Pancreas (tissue), 10 donors: Measurements from ENCODE around the gene GPRIN2. TPM values are rescaled to one million over a fixed set of nuclear protein-coding genes. Genes with fewer than 3 reads are reported as not detected.
"Not testable (repeated sequence)": the region's sequence is repeated elsewhere in the genome, so short reads cannot be mapped to it uniquely, and the experiment has no call there.

Source experiments
- ATAC-seq, 4 donors: fragments of 200-7000 bp; cut with Tn5 transposase; one replicate each; pipeline versions ENCODE4 v1.8.0 to v1.9.1; 2020; ENCODE audit warnings: mild to moderate bottlenecking in 4 of 4, moderate library complexity in 4 of 4
- DNase-seq, 6 donors: peaks; one replicate each; pipeline ENCODE4 v3.0.0-alpha.2; 2020
- FAIRE-seq: peaks from 2 replicates; lab custom pipeline; 2012; peaks lifted over from hg19 to GRCh38; lab: Jason Lieb, UNC
- H3K27ac ChIP-seq, 4 donors: fragments of 200-600 bp; sonication (generic); 1 replicate in 3 of 4; 2 replicates in 1 of 4; pipeline versions ENCODE4 v1.5.0 to v1.8.0; 2020
- H3K27me3 ChIP-seq, 4 donors: fragments of 200-600 bp; one replicate each; pipeline ENCODE4 v1.8.0; 2021
- H3K36me3 ChIP-seq, 3 donors: fragments of 200-600 bp; sonication (generic) in 1 of 3; one replicate each; pipeline versions ENCODE4 v1.5.0 to v1.8.0; 2020 to 2021
- H3K4me1 ChIP-seq, 3 donors: fragments of 200-600 bp; one replicate each; pipeline ENCODE4 v1.8.0; 2021
- H3K4me3 ChIP-seq, 4 donors: fragments of 200-600 bp; sonication (generic) in 2 of 4; one replicate each; pipeline versions ENCODE4 v1.5.0 to v1.8.0; 2020 to 2021
- H3K9me3 ChIP-seq, 4 donors: fragments of 200-600 bp; one replicate each; pipeline ENCODE4 v1.8.0; 2021
- WGBS, 2 donors: extraction: QIAGEN DNeasy Blood & Tissue Kit; methylation state at CpG; one replicate each; pipeline ENCODE4 v1.1.7; 2013; 5-methylcytosine and 5-hydroxymethylcytosine counted together
- intact Hi-C, 3 donors: fragments of 100-400 bp; cut with DNase I; formaldehyde crosslinking; loops; one replicate each; pipeline versions ENCODE4 v1.11.1 to v1.14.2; 2022
- polyA plus RNA-seq, 2 donors: library from polyadenylated mRNA; stranded (reverse); fragments of 200-250 nt; gene quantifications; one replicate each; pipeline ENCODE4 v1.2.3, GENCODE V29; 2013
- total RNA-seq, 6 donors: library from RNA; stranded (reverse); fragmentation: NEBNext Ultra II Directional in 4 of 6; extraction: Animal tissue kit (Norgen Biotek cat#: 25700) in 4 of 6; gene quantifications; one replicate each; pipeline versions ENCODE4 v1.2.1 to v1.2.4, GENCODE V29; 2021 to 2023
- TF ChIP-seq, protein P1 (sequence below), 4 donors: fragments of 200-600 bp; sonication (generic) in 3 of 4; IDR thresholded peaks; one replicate each; pipeline versions ENCODE4 v1.5.0 to v1.8.0; 2021; ENCODE audit warnings: antibody characterized with exemption in 4 of 4
- donor health status: healthy with polysubstance abuse.
- donor health status: DM: no; HTN: no; CAD: no; lungs with moderate emphysema.
- donor health status: DM: no; HTN: no; CAD: no.
- donor health status: control.
- donor health status: control.
- donor health status: Bipolar disorder and iron deficiency.
- donor health status: DM: yes; HTN: yes; CAD: no.
- donor health status: DM: no; HTN: no; CAD: no.
- donor health status: DM: no; HTN: no; CAD: no.
- donor health status: DM: yes; HTN: yes; CAD: no.

GPRIN2 gene
- total and polyA plus RNA-seq, 8 donors = 3.7 to 14.0 (median 5.2) TPM

- intact Hi-C loops = no loop called here
- no peaks in the 10 kb centered on the region for H3K9me3 ChIP-seq
- no peak for FAIRE-seq
- 76 to 84% methylated on average over 3 of the region's 3 CpGs for WGBS, 2 donors
- no peaks in the 10 kb centered on the region for H3K27me3 ChIP-seq
- H3K4me1 ChIP-seq = no peaks in the 10 kb centered on the region
- no peak overlapping the region for H3K27ac ChIP-seq
- no peak overlapping the region for H3K4me3 ChIP-seq
- no peak for ATAC-seq
- no peaks in the 10 kb centered on the region for H3K36me3 ChIP-seq
- TF ChIP-seq, protein P1, sequence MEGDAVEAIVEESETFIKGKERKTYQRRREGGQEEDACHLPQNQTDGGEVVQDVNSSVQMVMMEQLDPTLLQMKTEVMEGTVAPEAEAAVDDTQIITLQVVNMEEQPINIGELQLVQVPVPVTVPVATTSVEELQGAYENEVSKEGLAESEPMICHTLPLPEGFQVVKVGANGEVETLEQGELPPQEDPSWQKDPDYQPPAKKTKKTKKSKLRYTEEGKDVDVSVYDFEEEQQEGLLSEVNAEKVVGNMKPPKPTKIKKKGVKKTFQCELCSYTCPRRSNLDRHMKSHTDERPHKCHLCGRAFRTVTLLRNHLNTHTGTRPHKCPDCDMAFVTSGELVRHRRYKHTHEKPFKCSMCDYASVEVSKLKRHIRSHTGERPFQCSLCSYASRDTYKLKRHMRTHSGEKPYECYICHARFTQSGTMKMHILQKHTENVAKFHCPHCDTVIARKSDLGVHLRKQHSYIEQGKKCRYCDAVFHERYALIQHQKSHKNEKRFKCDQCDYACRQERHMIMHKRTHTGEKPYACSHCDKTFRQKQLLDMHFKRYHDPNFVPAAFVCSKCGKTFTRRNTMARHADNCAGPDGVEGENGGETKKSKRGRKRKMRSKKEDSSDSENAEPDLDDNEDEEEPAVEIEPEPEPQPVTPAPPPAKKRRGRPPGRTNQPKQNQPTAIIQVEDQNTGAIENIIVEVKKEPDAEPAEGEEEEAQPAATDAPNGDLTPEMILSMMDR (IDR thresholded peaks at IDR 0.05) = no peak
- DNase-seq = peak in 2 of 6 donors; percentile 4 to 19
Measured at GRCh38 chr10:46514899-46515298, 41.6 kb downstream of the GPRIN2 start.

- 70% methylated on average over 6 of the region's 6 CpGs for WGBS, 2 donors
- ATAC-seq (no peak), FAIRE-seq (no peak), DNase-seq (peak in 3 of 6 donors; percentile 8 to 52 (median 33))
- intact Hi-C loops = no loop called here
- TF ChIP-seq, protein P1 (IDR thresholded peaks at IDR 0.05) = no peak
- no peaks in the 10 kb centered on the region for H3K36me3 ChIP-seq
- H3K4me3 ChIP-seq = no peak overlapping the region
- no peak overlapping the region for H3K27ac ChIP-seq
- no peaks in the 10 kb centered on the region for H3K27me3 ChIP-seq
- no peaks in the 10 kb centered on the region for H3K4me1 ChIP-seq
- H3K9me3 ChIP-seq = no peaks in the 10 kb centered on the region
Measured at GRCh38 chr10:46514431-46514861, 42.0 kb downstream of the GPRIN2 start.

DNA sequence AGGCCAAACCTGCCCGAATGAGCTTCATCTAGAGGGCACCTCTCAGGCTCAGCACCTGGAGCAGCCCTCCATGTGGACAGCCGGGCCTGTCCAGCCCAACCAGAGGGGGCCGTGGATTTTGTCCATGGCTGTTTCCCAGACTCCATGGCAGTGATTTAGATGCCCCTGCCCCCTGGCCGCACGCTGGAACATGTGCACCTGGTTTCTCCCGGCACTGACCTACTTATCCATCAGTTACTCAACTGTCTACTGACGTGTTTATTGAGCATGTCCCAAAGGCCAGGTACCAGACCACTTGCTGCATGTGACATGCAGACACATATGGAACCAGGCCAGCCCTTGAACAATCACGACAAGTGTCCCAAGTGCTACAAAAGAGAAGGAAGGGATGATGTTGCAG, 43.1 kb downstream of the GPRIN2 start:
- H3K4me3 ChIP-seq, ATAC-seq, H3K27ac ChIP-seq, H3K36me3 ChIP-seq, H3K27me3 ChIP-seq, FAIRE-seq, H3K4me1 ChIP-seq, H3K9me3 ChIP-seq, intact Hi-C loops, DNase-seq: not testable (repeated sequence)
- WGBS, 2 donors = no CpG with 5 or more reads among the region's 8 CpGs

DNA sequence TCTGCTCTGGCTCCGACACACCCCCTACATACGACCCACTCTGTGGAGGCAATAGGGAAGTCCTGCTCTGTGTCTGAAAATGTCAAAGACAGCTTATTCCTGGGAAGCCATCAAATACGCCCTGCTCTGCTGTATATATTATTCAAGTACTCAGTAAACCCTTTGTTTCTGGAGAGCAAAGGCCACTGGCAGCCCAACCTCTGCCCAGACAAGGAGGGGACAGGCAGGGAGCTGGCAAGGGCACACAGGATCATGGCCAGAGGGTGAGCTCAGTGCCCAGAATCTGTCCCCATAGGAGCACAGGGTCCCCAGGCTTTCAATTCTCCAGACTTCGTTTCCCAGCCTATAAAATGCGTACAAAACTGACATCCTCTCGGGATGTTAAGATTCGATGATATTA, 43.7 kb downstream of the GPRIN2 start:
- H3K27me3 ChIP-seq, DNase-seq, FAIRE-seq, ATAC-seq, H3K4me3 ChIP-seq, H3K36me3 ChIP-seq, H3K27ac ChIP-seq, H3K9me3 ChIP-seq, H3K4me1 ChIP-seq, intact Hi-C loops: not testable (repeated sequence)
- 89 to 100% methylated on average over 1 to 3 of the region's 7 CpGs for WGBS, 2 donors

DNA sequence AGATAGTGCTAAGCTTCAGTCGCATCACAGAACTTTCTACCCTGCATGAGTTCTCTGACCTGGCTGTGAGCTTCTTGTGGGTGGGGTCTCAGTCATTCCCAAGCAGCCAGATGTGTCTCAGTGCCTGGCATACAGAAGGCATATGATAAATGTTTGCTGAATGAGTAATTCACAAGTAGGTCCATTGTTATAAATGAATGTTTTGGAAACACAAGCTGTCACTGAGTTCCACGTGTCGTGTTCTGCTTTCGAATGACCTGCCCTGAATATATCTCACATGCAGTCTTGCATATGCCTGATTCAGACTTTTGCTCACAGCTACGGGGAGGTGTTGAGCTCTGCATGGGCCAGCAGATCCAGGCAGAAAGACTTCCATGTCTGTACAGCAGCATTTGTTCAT, 44.5 kb downstream of the GPRIN2 start:
- H3K27ac ChIP-seq, H3K4me3 ChIP-seq, intact Hi-C loops, DNase-seq, H3K9me3 ChIP-seq, H3K4me1 ChIP-seq, H3K27me3 ChIP-seq, FAIRE-seq, H3K36me3 ChIP-seq: not testable (repeated sequence)
- peak in 1 of 4 donors; percentile 18 for ATAC-seq
- WGBS, 2 donors = no CpG with 5 or more reads among the region's 5 CpGs

Other genes starting within 250 kb of the GPRIN2 start
- gene ANXA8L1, start 180.9 kb downstream of the GPRIN2 start, total RNA-seq = under 1 TPM in 1 of 6 donors, not detected in 5; 0.19 TPM
- gene ANXA8L1, start 180.9 kb downstream of the GPRIN2 start, polyA plus RNA-seq = 1 to 10 TPM in 1 of 2 donors, under 1 TPM in 1; 0.12 to 1.2 TPM
- not detected for gene NPY4R, start 90.7 kb downstream of the GPRIN2 start, total RNA-seq
- not detected for gene NPY4R, start 90.7 kb downstream of the GPRIN2 start, polyA plus RNA-seq
- 10 to 100 TPM in 1 of 6 donors, 1 to 10 TPM in 5; 2.1 to 10.7 (median 3.9) TPM for gene SYT15, start 22.5 kb upstream of the GPRIN2 start, total RNA-seq
- gene SYT15, start 22.5 kb upstream of the GPRIN2 start, polyA plus RNA-seq = 1 to 10 TPM; 2.7 to 3.7 TPM